SK-N-SH (cell line): Measurements from ENCODE around the gene MCTP1.

Source experiments
- CTCF ChIP-seq: fragments of 200-600 bp; sonication (generic); IDR thresholded peaks from 2 replicates; pipeline ENCODE4 v1.6.1; 2017; ENCODE audit warnings: antibody characterized with exemption, mild to moderate bottlenecking, moderate library complexity
- EP300 ChIP-seq, 2 experiments: IDR thresholded peaks; 2 replicates each; pipeline versions ENCODE4 v1.4.0 to v1.6.1; 2012; ENCODE audit warnings: borderline replicate concordance in 1 of 2, low read depth in 1 of 2, low read length in 1 of 2
- EZH2phosphoT487 ChIP-seq: fragments of 200-600 bp; sonication (generic); IDR thresholded peaks from 2 replicates; pipeline ENCODE4 v1.6.1; 2017; ENCODE audit warnings: low read depth, mixed run types, mild to moderate bottlenecking, antibody characterized with exemption, moderate library complexity, borderline replicate concordance
- RAD21 ChIP-seq: IDR thresholded peaks from 2 replicates; pipeline ENCODE4 v1.6.1; 2012; ENCODE audit warnings: mild to moderate bottlenecking, low read length
- RXRA ChIP-seq: IDR thresholded peaks from 2 replicates; pipeline ENCODE4 v1.4.0; 2012; ENCODE audit warnings: low read depth, mild to moderate bottlenecking, borderline replicate concordance
- TAF1 ChIP-seq: IDR thresholded peaks from 2 replicates; pipeline ENCODE4 v1.6.1; 2012; ENCODE audit warnings: low read depth, mild to moderate bottlenecking, low read length, moderate library complexity, borderline replicate concordance
- TCF12 ChIP-seq: IDR thresholded peaks from 2 replicates; pipeline ENCODE4 v1.4.0; 2012
- USF1 ChIP-seq: IDR thresholded peaks from 2 replicates; pipeline ENCODE4 v1.4.0; 2012; ENCODE audit warnings: low read depth, borderline replicate concordance

- TF ChIP-seq CTCF (no peak), EZH2phosphoT487 (no peak), RXRA (no peak), TAF1 (no peak), RAD21 (no peak), EP300 (IDR thresholded peaks at IDR 0.05; ENCODE audit: borderline replicate concordance in 1 of 2, low read depth in 1 of 2, low read length in 1 of 2) (no peak), TCF12 (no peak), USF1 (no peak)
These were observed 592.3 kb downstream of the MCTP1 start for GRCh38 chr5:94692581-94692980.
